ENCODE results near the gene LRRC7.

- TF ChIP-seq CEBPB (IDR thresholded peaks at IDR 0.05) (no peak), EP300 (IDR thresholded peaks at IDR 0.05; ENCODE audit: borderline replicate concordance) (no peak), RAD21 (IDR thresholded peaks at IDR 0.05; ENCODE audit: low read depth) (no peak), CREB1 (IDR thresholded peaks at IDR 0.05; ENCODE audit: low read depth) (no peak), ZBTB7A (IDR thresholded peaks at IDR 0.05; ENCODE audit: low read depth) (no peak)
Observed at GRCh38 chr1:69673321-69673720, 105.6 kb downstream of the LRRC7 start.
